HG02623 (cell line): Measurements from ENCODE around the gene FNDC8.
"Not testable (repeated sequence)": the region's sequence is repeated elsewhere in the genome, so short reads cannot be mapped to it uniquely, and the experiment has no call there.

Experiments used
- ATAC-seq: cut with Tn5 transposase; IDR thresholded peaks from one replicate; pipeline ENCODE4 v1.9.1; 2021; ENCODE audit warnings: moderate library complexity; ENCODE audit not compliant: unreplicated experiment

The FNDC8 gene

DNA sequence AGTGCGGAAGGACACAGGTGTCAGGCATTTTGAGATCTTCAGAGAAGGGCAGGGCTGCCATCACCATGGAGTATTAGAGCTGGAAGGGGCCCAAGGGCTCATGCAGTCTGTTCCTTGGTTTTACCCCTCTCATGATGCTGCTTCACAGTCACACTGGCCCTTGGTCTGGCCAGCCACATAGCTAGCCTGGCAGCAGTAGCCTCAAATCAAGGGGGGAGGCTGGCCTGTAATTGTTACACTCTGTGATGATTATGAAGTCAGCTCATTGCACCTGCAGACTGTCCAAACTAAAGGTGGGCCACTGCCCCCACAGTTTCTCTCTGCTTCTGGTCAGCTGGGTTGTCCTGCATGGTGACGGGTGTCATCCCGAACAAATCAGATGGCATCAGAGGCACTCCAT is at the start of gene FNDC8:
Gene FNDC8 (plus strand): TSS at position 301 of the 400 bp plus-strand sequence. CDS start 79 bp downstream, at position 380.
- ATAC-seq, result no peak

DNA sequence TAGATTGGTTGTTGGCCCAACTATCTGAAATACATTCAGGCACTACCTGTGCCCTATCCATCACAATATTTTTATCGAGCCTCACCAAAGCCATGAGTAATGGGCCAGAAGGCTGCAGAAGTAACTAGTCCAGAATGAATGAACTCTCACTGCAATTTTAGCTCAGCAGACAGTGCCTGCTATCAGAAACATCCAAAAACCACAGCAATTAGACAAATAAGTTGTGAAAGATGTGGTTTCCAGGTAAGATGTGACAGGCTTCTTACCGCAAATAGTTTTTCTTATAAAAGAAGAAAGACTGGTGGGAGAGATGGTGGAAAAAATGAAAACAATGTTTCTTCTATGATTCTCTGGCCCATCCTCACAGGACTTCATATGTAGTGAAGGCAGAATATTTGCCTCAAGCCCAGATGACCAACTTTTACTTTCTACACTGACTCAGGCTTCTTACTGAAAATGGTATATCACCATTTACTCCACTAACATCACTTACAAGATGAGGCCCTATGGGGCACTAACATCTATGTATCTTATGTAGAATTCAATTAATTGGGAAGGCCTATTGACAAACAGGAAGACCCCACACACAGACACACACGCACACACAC is 48.1 kb upstream of the FNDC8 start:
- ATAC-seq, result no peak

- no peak for ATAC-seq
Measured at GRCh38 chr17:35073991-35074627, 47.3 kb upstream of the FNDC8 start.

- ATAC-seq, result no peak
Measured at GRCh38 chr17:35074711-35075707, 46.4 kb upstream of the FNDC8 start.

- ATAC-seq, result no peak
Measured at GRCh38 chr17:35076874-35077273, 44.5 kb upstream of the FNDC8 start.

GRCh38 chr17:35079547-35080423 is 41.6 kb upstream of the FNDC8 start:
- no peak for ATAC-seq

GRCh38 chr17:35080536-35080935 is 40.9 kb upstream of the FNDC8 start:
- ATAC-seq, result no peak

- no peak for ATAC-seq
Measured at GRCh38 chr17:35081638-35082037, 39.8 kb upstream of the FNDC8 start.

- ATAC-seq, result no peak
Measured at GRCh38 chr17:35082073-35082657, 39.2 kb upstream of the FNDC8 start.

- ATAC-seq, result no peak
Measured at GRCh38 chr17:35083071-35083470, 38.3 kb upstream of the FNDC8 start.

DNA sequence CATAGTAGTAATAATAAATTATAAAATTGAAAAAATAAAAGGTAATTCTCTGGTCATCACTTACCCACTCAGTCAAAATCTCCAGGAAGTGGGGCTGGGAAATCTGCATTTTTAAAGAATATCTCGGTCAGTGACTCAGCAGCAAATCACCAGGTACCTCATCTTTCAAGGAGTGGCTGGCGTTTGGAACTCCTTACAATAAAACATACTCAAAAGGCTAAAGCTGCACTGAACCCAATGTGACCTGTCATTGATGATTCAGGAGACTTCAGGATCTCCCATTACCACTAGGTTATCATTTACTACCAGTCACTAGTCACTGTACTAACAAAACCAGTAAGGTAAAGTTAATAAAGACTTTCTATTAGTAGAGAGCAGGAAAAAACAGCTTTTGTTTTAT is 36.4 kb upstream of the FNDC8 start:
- no peak for ATAC-seq

DNA sequence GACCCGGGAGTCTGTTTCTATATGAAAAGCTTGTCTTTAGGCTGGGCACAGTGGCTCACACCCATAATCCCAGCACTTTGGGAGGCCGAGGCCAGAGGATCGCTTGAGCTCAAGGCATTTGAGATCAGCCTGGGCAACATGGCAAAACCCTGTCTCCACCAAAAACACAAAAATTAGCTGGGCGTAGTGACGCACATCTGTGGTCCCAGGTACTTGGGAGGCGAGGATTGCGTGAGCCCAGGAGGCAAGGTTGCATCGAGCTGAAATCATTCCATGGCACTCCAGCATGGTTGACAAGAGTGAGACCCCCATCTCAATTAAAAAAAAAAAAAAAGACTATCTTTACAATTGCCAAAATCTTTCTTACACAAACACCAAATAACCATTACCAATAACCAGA is 35.3 kb upstream of the FNDC8 start:
- ATAC-seq, result no peak

DNA sequence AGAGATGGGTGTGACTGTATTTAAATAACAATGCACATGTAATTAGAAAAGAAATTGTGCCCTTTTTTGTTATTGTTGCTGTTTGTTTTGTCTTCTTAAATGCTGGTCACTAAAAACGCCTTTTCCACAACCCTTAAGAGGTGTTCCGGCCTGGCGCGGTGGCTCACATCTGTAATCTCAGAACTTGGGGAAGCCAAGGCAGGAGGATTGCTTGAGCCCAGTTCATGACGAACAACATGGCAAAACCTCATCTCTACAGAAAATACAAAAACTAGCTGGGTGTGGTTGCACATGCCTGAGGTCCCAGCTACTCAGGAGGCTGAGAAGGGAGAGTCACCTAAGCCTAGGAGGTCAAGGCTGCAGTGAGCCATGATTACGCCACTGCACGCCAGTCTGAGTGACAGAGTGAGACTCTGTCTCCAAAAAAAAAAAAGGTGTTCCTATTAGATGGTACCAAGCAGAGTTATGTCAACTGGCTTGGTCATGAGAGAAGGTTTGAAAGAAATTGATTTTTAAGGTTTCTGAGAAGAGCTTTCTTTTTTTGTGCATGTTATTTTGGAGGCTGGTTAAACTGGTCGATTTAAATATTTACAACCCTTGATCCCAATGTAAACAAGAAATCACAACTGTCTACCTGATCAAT is 34.4 kb upstream of the FNDC8 start:
- ATAC-seq, result no peak

- ATAC-seq, result no peak
Measured at GRCh38 chr17:35087731-35088355, 33.6 kb upstream of the FNDC8 start.

DNA sequence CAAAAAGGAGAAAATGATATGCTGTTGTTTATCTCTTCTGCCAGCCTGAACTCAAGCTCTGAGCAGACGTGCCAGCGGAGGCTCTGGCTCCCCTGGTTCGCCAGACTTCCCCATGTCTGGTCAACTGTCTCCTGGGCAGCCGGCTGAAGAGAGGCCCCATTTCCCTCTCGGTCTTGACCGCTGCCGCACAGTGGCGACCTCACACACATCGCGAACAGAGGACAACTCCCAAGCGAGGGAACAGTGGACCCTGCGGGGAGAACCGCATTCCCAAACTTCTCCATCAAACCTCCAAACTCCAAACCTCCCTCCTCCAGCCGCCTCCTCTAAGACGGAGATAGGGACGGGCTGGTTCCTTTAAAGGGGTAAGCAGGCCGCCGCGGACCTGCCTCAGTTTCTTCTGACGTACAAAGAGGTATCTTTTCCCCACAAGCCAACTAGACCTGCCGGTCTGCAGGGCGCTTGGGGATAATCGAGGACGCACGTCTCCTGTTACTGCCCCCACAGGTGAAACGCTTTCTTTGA is 33.0 kb upstream of the FNDC8 start:
- ATAC-seq, result no peak

DNA sequence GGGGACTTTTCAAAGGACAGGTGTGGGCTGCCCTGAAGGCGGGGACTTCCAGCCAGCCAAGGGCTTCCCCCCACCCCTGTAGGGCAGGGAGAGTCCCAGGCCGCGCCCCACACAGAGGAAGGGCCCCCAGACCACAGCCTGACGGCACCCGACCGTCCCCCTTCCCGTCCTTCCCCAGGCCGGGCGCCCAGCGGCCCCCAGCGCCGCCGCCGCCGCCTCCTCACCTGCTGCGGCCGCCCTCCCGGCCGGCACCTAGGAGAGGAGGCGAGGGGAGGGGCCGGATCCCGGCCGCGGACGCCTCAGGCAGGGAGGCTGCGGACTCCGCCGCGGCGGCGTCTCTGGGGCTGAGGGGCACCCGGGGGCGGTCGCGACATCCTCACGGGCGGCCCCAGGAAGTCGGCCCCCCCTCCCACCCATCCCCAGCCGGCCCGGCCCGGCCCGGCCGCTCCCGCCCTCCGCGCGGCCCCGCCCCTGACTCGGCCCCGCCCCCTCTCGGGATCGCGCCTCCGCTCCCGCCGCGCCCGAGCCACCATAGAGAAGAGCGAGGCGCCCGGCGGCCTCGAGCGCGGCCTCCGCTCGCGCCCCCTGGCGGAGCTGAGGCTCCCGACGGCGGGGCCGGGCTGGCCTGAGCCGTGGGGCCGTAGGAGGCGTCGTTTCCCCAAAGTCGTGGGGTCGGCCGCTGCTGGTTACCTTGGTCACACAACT is 32.4 kb upstream of the FNDC8 start:
- ATAC-seq, result peak; percentile 66

DNA sequence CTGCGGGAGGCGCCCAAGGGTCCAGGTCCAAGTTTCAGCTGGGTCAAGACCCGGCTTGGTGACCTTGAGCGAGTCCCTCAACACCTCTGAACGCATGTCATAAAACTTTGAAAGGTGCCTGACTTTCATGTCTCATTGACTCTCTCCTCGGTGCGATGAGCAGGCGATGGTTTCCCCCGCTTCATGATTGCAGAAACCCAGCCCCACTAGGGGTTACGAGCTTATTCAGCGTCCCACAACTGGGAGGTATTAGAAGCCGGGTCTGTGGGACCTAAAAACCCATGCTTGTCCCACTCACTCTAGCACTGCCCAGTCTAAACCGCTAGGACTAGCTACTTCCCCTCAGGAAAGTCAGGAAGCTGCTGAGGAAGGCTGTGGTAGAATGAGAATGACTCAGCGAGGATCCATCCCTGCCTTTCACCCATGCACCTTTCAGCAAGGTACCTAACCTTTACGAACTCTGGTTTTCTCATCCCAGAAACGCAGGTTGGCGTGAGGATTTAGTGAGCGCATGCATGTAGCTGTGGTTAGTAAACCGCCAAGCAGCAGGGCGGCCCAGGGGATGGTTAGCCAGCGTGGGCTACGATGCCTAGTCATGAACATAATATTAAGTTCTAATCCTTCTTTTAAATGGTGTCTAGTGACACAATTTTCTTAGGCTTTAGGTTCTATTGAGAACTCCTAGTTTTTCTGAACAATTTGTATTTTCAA is 31.7 kb upstream of the FNDC8 start:
- no peak for ATAC-seq

- not testable (repeated sequence) for ATAC-seq
Measured at GRCh38 chr17:35090707-35091106, 30.7 kb upstream of the FNDC8 start.
